ENCODE measurements around the gene ZNF280C.
A peak's percentile ranks its signal among the peaks of the same experiment; 100 is the strongest.
"Not testable (repeated sequence)": the region's sequence is repeated elsewhere in the genome, so short reads cannot be mapped to it uniquely, and the experiment has no call there.

Gene ZNF280C

GRCh38 chrX:130261296-130261893, 7.3 kb downstream of the ZNF280C start:
- no peak for DNase-seq

- no peak for DNase-seq
Measured at GRCh38 chrX:130260316-130260715, 8.4 kb downstream of the ZNF280C start.

DNA sequence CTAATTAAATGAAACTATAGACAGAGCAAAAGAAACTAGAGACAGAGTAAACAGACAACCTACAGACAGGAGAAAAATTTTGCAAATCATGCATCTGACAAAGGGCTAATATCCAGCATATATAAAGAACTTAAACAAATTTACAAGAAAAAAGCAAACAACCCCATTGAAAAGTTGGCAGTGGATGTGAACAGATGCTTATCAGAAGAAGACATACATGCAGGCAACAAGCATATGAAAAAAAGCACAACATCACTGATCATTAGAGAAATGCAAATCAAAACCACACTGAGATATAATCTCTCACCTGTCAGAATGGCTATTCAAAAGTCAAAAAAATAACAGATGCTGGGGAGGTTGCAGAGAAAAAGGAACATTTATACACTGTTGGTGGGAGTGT, 14.8 kb downstream of the ZNF280C start:
- no peak for DNase-seq

DNA sequence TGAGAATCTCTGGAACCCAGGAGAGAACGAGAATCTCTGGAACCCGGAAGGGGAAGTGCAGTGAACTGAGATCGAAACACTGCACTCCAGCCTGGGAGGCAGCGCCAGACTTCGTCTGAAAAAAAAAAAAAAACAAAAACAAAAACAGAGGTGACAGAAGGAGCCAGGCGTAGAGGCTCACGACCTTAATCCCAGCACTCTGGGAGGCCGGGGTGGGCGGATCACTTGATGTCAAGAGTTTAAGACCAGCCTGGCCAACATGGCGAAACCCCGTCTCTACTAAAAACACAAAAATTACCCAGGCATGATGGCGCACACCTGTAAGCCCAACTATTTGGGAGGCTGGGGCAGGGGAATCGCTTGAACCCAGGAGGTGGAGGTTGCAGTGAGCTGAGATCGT, 17.0 kb downstream of the ZNF280C start:
- DNase-seq = no peak

DNA sequence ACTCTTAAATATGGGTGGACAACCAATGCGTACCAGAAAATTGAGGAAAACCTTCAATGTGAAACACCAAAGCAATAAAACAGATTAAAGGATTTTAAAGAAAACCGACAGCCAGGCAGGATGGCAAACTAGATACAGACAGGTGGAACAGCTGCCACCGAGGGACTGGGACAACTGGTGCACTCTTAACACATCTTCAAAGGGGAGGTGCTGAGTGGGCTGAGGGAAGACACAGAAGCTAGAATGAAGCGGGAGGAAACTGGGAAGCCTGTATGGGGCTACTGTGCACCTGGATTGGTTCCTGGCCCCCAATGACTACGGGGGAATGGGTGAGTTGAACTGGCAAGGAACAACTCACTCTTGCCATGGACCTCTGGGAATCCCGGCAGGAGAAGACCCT, 20.7 kb downstream of the ZNF280C start:
- no peak for DNase-seq

DNA sequence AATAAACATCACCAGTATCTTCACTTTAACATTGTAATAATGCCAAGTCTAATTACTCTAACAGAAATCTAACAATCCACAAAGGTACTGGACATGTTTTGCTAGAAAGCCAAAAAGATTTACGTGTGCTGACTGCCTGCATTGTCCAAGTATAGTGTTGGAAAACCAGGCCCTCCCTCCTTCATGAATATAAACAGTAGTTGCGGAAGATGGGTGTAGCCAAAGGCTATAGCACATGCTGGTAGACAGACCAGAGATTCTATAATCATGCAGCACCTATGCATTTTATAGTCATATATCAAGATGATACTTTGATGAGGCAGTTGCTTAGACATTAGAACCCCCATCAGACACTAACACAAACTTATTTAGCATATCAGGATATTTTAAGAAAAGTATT, 22.6 kb downstream of the ZNF280C start:
- no peak for DNase-seq

- no peak for DNase-seq
Measured at GRCh38 chrX:130245441-130245840, 23.3 kb downstream of the ZNF280C start.

DNA sequence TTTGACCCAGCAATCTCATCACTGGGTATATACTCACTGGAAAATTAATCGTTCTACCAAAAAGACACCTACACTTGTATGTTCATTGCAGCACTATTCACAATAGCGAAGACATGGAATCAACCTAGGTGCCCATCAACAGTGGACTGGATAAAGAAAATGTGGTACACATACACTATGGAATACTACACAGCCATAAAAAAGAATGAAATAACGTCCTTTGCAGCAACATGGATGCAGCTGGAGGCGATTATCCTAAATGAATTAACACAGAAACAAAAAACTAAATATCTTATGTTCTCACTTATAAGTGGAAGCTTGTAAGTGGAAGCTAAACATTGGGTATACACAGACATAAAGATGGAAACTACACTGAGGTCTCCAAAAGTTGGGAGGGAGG, 37.5 kb downstream of the ZNF280C start:
- DNase-seq = not testable (repeated sequence)

DNA sequence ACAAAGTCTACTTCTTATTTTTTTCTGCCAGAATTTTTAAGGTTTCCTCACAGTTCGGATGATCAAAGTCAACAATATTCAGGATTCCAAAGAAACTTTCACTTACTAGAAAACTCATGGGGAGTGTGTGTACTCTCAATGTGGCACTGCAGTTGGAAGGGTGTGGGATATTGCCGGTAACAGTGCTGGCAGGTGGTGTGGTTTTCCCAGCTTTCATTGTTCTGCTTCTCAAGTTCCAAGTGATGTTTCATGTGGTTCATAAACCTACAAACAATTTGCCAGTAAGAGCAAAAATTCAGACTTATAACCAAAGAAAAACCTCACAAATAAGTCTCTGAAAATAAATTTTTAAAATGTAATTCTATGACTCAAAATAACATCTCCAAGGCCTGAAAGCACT, 39.8 kb downstream of the ZNF280C start:
- no peak for DNase-seq

DNA sequence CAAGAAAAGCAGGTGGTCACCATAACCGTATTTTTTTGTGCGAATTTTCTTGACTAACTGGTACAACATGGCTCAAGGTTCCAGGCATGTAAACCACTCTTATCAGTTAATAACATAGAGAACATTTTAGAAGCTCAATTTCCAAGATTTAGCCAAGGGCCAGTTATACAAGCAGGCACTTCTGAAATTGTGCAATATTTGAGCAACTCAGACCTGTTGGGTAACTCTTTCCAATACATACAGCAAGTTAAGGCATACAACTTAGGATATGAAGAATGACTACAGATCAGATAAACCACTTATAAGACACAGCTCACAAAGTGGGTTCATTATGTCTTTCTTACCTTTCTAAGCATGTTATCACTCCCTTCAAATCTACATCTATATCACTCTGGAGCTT, 43.9 kb downstream of the ZNF280C start:
- DNase-seq = no peak

DNA sequence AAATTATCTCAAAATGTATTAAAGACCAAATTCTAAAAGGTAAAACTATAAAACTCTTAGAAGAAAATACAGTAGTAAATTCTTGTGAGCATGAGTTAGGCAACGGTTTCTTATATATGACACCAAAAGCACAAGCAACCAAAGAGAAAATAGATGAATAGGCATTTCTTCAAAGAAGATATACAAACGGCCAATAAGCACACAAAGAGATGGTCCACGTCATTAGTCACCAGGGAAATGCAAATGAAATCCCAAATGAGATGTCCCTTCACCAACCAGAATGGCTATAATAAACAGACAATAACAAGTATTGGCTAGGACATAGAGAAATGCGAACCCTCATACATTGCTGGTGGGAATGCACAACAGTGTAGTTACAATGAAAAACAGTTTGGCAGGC, 52.4 kb downstream of the ZNF280C start:
- DNase-seq = peak; percentile 3

DNA sequence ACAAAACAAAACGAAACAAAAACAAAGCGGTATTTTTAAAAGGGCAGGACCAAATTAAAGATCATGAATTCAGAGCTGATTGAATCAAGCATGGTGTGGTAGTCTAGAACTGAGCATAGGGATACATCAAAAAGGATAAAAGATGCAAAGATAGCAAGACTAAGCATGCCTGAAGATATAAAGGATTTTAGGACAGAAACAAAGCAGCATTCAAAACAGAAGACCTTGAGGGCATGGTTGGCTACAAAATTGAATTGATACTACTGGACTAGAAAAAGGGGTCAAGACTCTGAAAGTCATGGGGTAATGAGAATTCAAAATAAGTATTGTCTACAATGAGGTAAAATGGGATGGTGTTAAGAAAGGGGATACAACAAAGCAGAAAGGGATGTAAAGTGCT, 55.3 kb downstream of the ZNF280C start:
- no peak for DNase-seq

DNA sequence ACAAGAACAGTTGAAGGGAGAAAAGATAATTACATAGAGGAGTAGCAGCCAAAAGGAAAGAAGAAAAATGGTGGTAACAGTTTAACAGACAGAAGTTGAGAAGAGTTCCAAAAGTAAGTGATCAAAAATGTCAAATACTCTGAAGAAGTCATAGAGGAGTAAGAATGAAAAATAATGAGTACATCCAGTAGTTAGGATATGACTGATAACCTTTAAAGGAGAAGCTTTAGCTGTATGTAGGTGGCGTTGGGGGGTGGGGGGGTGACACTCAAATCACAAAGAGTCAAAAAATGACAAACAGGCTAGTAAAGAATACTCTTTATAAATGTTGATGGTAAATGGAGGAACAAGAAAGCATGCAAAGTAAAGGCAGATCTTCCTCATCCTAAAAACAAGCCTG, 56.3 kb downstream of the ZNF280C start:
- DNase-seq = no peak

- DNase-seq = no peak
Measured at GRCh38 chrX:130211415-130212186, 57.1 kb downstream of the ZNF280C start.

DNA sequence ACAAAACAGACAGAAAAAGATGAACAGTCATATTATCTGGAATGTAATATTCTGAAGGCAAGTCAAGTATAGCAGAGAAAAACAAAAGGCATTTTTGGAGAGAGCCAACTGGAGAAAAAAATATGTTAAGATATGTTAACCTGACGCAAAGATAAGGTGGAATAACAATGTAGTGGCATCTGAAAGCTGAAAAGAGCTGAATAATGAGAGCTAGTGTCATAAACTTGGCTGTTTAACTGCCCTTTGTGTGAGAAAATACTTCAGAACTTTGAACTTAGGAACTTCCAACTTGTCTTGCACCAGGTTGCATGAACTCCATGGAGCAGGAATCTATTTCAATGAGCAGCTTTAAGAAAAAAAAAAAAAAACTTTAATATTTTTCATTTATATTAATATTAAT, 64.1 kb downstream of the ZNF280C start:
- no peak for DNase-seq

- DNase-seq = no peak
Measured at GRCh38 chrX:130197464-130197863, 71.2 kb downstream of the ZNF280C start.

DNA sequence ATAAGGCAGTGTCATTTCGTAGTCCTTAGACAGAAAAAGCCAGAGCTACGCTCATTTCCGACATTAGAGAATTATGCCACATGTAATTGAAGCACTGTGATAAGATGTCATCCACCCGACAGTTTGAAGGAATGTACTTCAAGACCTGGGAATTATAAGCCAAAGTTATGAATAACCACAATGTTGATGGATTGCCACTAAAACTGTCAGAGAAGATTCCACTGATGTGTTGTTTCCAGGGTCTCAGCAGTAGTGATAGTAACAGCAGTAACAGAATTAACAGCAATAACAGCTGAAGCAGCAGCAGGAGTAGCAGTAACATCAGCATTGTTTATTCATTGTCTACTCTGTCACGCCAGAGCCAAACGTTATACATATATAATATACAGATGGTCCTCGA, 72.2 kb downstream of the ZNF280C start:
- DNase-seq = no peak

GRCh38 chrX:130190801-130191200, 77.9 kb downstream of the ZNF280C start:
- no peak for DNase-seq

GRCh38 chrX:130186651-130187050, 82.0 kb downstream of the ZNF280C start:
- no peak for DNase-seq

DNA sequence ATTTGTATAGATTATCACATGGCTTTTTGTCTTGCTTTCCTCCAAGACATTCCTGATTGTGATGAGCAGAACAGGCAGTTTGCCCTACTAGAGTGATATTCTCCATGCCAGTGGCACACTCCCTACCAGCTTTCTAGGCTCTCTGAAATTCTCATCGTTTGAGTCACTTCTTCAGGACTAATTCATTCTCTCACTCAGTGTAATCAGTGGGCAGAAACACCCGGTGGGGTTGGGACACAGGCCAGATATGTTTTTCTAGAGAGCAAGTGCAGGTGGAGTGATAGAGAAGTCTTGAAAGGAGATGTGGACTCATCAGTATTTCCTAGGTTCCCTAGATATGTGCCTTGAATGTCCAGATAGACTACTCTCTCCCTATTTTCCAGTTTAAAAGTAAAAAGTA, 83.8 kb downstream of the ZNF280C start:
- no peak for DNase-seq

DNA sequence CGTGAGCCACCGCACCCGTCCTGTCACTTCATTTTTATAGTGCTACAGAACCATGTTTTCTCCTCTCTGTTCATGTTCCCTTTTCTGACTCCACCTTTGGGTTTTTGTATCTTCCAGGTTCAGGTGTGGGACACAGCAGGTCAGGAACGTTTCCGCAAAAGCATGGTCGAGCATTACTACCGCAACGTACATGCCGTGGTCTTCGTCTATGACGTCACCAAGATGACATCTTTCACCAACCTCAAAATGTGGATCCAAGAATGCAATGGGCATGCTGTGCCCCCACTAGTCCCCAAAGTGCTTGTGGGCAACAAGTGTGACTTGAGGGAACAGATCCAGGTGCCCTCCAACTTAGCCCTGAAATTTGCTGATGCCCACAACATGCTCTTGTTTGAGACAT, 84.5 kb downstream of the ZNF280C start:
- no peak for DNase-seq

- no peak for DNase-seq
Measured at GRCh38 chrX:130179579-130180215, 89.0 kb downstream of the ZNF280C start.

GRCh38 chrX:130179170-130179569, 89.5 kb downstream of the ZNF280C start:
- DNase-seq = no peak

DNA sequence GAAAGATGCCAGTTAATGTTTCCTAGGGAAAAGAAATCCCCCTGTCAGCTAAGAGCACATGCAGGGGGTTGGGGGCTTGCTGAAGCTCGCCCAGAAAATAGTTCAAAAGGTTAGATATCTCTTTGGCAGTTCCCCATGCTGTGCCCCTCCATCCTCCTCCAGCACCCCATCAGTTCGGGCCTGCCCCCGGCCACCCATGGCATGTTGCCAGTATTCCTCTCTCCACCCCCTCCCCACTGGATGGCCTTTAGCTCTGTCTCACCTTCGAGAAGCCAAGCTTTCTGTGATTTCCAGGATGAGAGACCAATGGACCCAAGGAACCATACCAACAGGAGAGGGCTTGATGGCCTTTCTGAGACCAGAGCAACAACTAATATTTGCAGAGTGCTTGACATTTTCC, 91.8 kb downstream of the ZNF280C start:
- no peak for DNase-seq
